Neural cell (in vitro differentiated cells): ENCODE results near the gene TADA2A. TPM values are rescaled to one million over a fixed set of nuclear protein-coding genes. Genes with fewer than 3 reads are reported as not detected.
"Not testable (repeated sequence)": the region's sequence is repeated elsewhere in the genome, so short reads cannot be mapped to it uniquely, and the experiment has no call there.

Source experiments
- H2AFZ ChIP-seq: fragments of 200-600, 300-800 bp; sonication (generic), shearing (Covaris generic); 2 replicates; pipeline ENCODE4 v1.6.0; 2014; ENCODE audit warnings: low read depth, mild to moderate bottlenecking, antibody characterized with exemption, low read length, moderate library complexity
- H3F3A ChIP-seq: fragments of 200-600 bp; shearing (Covaris generic); 2 replicates; pipeline ENCODE4 v1.6.1; 2016; ENCODE audit warnings: mild to moderate bottlenecking, moderate library complexity, mixed read lengths, antibody characterized with exemption, low read length; ENCODE audit not compliant: insufficient read depth, poor library complexity, severe bottlenecking
- H3K27ac ChIP-seq: fragments of 200-600, 300-800 bp; sonication (generic), shearing (Covaris generic); 2 replicates; pipeline ENCODE4 v1.5.1; 2014; ENCODE audit warnings: mild to moderate bottlenecking, low read length, moderate library complexity
- H3K27me3 ChIP-seq: fragments of 300-800, 200-600 bp; sonication (generic), shearing (Covaris generic); 2 replicates; pipeline ENCODE4 v1.6.0; 2014; ENCODE audit warnings: mild to moderate bottlenecking, low read depth, low read length, moderate library complexity; ENCODE audit not compliant: insufficient read depth
- H3K36me3 ChIP-seq: fragments of 300-800, 200-600 bp; sonication (generic), shearing (Covaris generic); 2 replicates; pipeline ENCODE4 v1.5.1; 2014; ENCODE audit warnings: mild to moderate bottlenecking, antibody characterized with exemption, low read length, moderate library complexity; ENCODE audit not compliant: insufficient read depth
- H3K4me2 ChIP-seq: fragments of 300-800, 200-600 bp; sonication (generic), shearing (Covaris generic); 2 replicates; pipeline ENCODE4 v1.6.0; 2014; ENCODE audit warnings: mild to moderate bottlenecking, low read length
- H3K4me3 ChIP-seq: fragments of 300-800, 200-600 bp; sonication (generic), shearing (Covaris generic); 2 replicates; pipeline ENCODE4 v1.5.1; 2014; ENCODE audit warnings: mild to moderate bottlenecking, low read length, moderate library complexity
- H3K79me2 ChIP-seq: fragments of 200-600 bp; shearing (Covaris generic); replicated peaks from 2 replicates; pipeline ENCODE4 v1.6.0; 2014; ENCODE audit warnings: mild to moderate bottlenecking, low read length, moderate library complexity; ENCODE audit not compliant: insufficient read depth
- H3K9ac ChIP-seq: fragments of 300-800, 200-600 bp; sonication (generic), shearing (Covaris generic); 2 replicates; pipeline ENCODE4 v1.6.1; 2016; ENCODE audit warnings: mild to moderate bottlenecking, low read length, mixed read lengths
- H3K9me2 ChIP-seq: fragments of 200-600 bp; shearing (Covaris generic); 2 replicates; pipeline ENCODE4 v1.6.1; 2016; ENCODE audit warnings: mild to moderate bottlenecking, low read length, mixed read lengths; ENCODE audit not compliant: insufficient read depth
- H3K9me3 ChIP-seq: fragments of 200-600, 300-800 bp; sonication (generic), shearing (Covaris generic); 2 replicates; pipeline ENCODE4 v1.6.1; 2016; ENCODE audit warnings: mild to moderate bottlenecking, mixed run types, low read length, moderate library complexity, mixed read lengths
- H4K20me1 ChIP-seq: fragments of 200-600 bp; shearing (Covaris generic); 2 replicates; pipeline ENCODE4 v1.6.1; 2016; ENCODE audit warnings: mild to moderate bottlenecking, mixed run types; ENCODE audit not compliant: insufficient read depth
- EP300 ChIP-seq: fragments of 450-650 bp; conservative IDR thresholded peaks from 2 replicates; pipeline ENCODE4 v1.6.1; 2014; ENCODE audit warnings: antibody characterized with exemption, mild to moderate bottlenecking, moderate library complexity; ENCODE audit not compliant: poor library complexity, severe bottlenecking
- EZH2 ChIP-seq: fragments of 200-600, 300-800 bp; shearing (Covaris generic), sonication (generic); IDR thresholded peaks from 2 replicates; pipeline ENCODE4 v1.6.1; 2014; ENCODE audit warnings: antibody characterized with exemption, low read length, borderline replicate concordance, mild to moderate bottlenecking; ENCODE audit not compliant: insufficient read depth, poor library complexity, severe bottlenecking
- MXI1 ChIP-seq: fragments of 450-650 bp; conservative IDR thresholded peaks from 2 replicates; pipeline ENCODE4 v1.6.1; 2014; ENCODE audit warnings: antibody characterized with exemption, mild to moderate bottlenecking; ENCODE audit not compliant: poor library complexity, severe bottlenecking
- POLR2AphosphoS5 ChIP-seq: IDR thresholded peaks from 2 replicates; pipeline ENCODE4 v1.6.1; 2012
- RAD21 ChIP-seq: fragments of 450-650 bp; conservative IDR thresholded peaks from 2 replicates; pipeline ENCODE4 v1.6.1; 2014; ENCODE audit warnings: antibody characterized with exemption, mild to moderate bottlenecking, moderate library complexity
- SMC3 ChIP-seq: fragments of 450-650 bp; conservative IDR thresholded peaks from 2 replicates; pipeline ENCODE4 v1.6.1; 2014; ENCODE audit warnings: antibody characterized with exemption, mild to moderate bottlenecking, moderate library complexity; ENCODE audit not compliant: poor library complexity
- TAF1 ChIP-seq: IDR thresholded peaks from 2 replicates; pipeline ENCODE4 v1.6.1; 2012; ENCODE audit warnings: low read depth
- polyA plus RNA-seq: library from polyadenylated mRNA; depleted of rRNA; stranded (reverse); fragments of >200 nt; gene quantifications from 2 replicates; pipeline ENCODE4 v1.2.3, GENCODE V29; 2014
- TF ChIP-seq, protein P1 (sequence below): fragments of 450-650 bp; IDR thresholded peaks from 2 replicates; pipeline ENCODE4 v1.5.1; 2014; ENCODE audit warnings: antibody characterized with exemption, mild to moderate bottlenecking, moderate library complexity; ENCODE audit not compliant: poor library complexity, severe bottlenecking
- TF ChIP-seq, protein P2 (sequence below): IDR thresholded peaks from 2 replicates; pipeline ENCODE4 v1.6.1; 2012; ENCODE audit warnings: borderline replicate concordance

The TADA2A gene
- polyA plus RNA-seq, 1 donor from 2014 or later = 23.5 TPM

DNA sequence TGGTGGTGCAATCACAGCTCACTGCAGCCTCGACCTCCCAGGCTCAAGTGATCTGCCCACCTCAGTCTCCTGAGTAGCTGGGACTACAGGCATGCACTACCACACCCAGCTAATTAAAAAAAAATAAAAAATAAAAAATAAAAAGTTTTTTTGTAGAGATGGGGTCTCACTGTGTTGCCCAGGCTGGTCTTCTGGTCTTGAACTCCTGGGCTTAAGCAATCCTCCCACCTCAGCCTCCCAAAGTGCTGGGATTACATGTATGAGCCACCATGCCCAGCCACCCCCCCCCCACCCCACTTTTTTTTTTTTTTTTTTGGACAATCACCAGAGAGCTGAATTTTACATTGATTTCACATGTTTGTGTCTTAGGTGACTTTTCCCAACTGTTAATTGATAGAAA, 105.0 kb downstream of the TADA2A start:
- not testable (repeated sequence) for H3K9me3 ChIP-seq, H3F3A ChIP-seq, H4K20me1 ChIP-seq, H3K9me2 ChIP-seq, H2AFZ ChIP-seq, H3K4me2 ChIP-seq, H3K27ac ChIP-seq, H3K9ac ChIP-seq, H3K4me3 ChIP-seq, H3K27me3 ChIP-seq, H3K36me3 ChIP-seq
- peaks cover 17% of the 10 kb centered on the region for H3K79me2 ChIP-seq

DNA sequence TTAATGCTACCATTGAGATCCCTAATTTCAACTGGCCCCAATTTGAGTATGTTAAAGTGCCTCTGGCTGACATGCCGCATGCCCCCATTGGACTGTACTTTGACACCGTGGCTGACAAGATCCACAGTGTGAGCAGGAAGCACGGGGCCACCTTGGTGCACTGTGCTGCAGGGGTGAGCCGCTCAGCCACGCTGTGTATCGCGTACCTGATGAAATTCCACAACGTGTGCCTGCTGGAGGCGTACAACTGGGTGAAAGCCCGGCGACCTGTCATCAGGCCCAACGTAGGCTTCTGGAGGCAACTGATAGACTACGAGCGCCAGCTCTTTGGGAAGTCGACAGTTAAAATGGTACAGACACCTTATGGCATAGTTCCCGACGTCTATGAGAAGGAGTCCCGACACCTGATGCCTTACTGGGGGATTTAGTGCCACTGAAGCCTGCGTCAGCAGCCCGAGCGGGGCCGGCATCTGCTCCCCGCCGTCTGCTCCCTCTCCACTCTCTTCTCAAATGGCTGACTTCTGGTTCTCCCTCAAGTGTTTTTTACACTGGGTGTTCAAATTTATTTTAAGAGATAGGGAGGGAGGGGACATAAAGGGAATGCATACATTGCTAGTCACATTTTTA, 105.9 kb downstream of the TADA2A start:
- H3K9me3 ChIP-seq = no peaks in the 10 kb centered on the region
- H4K20me1 ChIP-seq = no peaks in the 10 kb centered on the region
- H3K27me3 ChIP-seq = no peaks in the 10 kb centered on the region
- H3K9ac ChIP-seq = no peak overlapping the region
- no peak overlapping the region for H3K4me2 ChIP-seq
- no peak overlapping the region for H3K4me3 ChIP-seq
- H2AFZ ChIP-seq = no peak overlapping the region
- H3K27ac ChIP-seq = no peak overlapping the region
- H3K9me2 ChIP-seq = no peaks in the 10 kb centered on the region
- peaks cover 12% of the 10 kb centered on the region for H3K36me3 ChIP-seq
- TF ChIP-seq RAD21 = no peak
- TF ChIP-seq, protein P1, sequence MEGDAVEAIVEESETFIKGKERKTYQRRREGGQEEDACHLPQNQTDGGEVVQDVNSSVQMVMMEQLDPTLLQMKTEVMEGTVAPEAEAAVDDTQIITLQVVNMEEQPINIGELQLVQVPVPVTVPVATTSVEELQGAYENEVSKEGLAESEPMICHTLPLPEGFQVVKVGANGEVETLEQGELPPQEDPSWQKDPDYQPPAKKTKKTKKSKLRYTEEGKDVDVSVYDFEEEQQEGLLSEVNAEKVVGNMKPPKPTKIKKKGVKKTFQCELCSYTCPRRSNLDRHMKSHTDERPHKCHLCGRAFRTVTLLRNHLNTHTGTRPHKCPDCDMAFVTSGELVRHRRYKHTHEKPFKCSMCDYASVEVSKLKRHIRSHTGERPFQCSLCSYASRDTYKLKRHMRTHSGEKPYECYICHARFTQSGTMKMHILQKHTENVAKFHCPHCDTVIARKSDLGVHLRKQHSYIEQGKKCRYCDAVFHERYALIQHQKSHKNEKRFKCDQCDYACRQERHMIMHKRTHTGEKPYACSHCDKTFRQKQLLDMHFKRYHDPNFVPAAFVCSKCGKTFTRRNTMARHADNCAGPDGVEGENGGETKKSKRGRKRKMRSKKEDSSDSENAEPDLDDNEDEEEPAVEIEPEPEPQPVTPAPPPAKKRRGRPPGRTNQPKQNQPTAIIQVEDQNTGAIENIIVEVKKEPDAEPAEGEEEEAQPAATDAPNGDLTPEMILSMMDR = no peak
- TF ChIP-seq, protein P2, sequence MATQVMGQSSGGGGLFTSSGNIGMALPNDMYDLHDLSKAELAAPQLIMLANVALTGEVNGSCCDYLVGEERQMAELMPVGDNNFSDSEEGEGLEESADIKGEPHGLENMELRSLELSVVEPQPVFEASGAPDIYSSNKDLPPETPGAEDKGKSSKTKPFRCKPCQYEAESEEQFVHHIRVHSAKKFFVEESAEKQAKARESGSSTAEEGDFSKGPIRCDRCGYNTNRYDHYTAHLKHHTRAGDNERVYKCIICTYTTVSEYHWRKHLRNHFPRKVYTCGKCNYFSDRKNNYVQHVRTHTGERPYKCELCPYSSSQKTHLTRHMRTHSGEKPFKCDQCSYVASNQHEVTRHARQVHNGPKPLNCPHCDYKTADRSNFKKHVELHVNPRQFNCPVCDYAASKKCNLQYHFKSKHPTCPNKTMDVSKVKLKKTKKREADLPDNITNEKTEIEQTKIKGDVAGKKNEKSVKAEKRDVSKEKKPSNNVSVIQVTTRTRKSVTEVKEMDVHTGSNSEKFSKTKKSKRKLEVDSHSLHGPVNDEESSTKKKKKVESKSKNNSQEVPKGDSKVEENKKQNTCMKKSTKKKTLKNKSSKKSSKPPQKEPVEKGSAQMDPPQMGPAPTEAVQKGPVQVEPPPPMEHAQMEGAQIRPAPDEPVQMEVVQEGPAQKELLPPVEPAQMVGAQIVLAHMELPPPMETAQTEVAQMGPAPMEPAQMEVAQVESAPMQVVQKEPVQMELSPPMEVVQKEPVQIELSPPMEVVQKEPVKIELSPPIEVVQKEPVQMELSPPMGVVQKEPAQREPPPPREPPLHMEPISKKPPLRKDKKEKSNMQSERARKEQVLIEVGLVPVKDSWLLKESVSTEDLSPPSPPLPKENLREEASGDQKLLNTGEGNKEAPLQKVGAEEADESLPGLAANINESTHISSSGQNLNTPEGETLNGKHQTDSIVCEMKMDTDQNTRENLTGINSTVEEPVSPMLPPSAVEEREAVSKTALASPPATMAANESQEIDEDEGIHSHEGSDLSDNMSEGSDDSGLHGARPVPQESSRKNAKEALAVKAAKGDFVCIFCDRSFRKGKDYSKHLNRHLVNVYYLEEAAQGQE = no peak
- no peak for TF ChIP-seq MXI1
- TF ChIP-seq EZH2 = no peak
- TF ChIP-seq TAF1 = no peak
- TF ChIP-seq SMC3 = no peak
- TF ChIP-seq EP300 = no peak
- no peak for TF ChIP-seq POLR2AphosphoS5
- peaks cover 17% of the 10 kb centered on the region for H3K79me2 ChIP-seq
- no peaks in the 10 kb centered on the region for H3F3A ChIP-seq

DNA sequence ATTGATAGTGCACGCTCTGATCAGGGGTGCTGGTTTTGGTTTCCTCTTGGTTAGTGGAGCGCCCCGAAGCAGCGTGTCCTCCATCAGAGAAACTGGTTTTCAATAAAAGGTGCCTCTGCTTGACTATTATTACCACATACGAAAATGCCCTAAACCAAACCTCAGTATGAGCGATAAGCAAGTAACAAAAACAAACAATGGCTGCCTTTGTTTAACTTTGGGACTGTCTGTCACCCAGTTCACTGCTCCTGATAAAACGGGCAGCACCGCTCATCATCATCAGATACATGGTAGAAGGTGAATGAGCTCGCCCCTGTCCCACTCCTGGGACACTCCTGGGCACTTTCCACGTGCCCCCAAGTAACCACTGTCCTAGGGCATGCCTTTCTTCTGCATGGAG, 107.0 kb downstream of the TADA2A start:
- Histone ChIP-seq H3K4me3 (no peak overlapping the region), H3K4me2 (no peak overlapping the region), H2AFZ (no peak overlapping the region), H3K79me2 (peaks cover 17% of the 10 kb centered on the region), H3K27ac (no peak overlapping the region), H4K20me1 (no peaks in the 10 kb centered on the region), H3K27me3 (no peaks in the 10 kb centered on the region), H3K9me2 (no peaks in the 10 kb centered on the region), H3K36me3 (peaks cover 18% of the 10 kb centered on the region), H3F3A (no peaks in the 10 kb centered on the region), H3K9ac (no peak overlapping the region), H3K9me3 (no peaks in the 10 kb centered on the region)
- no peak for TF ChIP-seq EZH2
- no peak for TF ChIP-seq MXI1
- no peak for TF ChIP-seq TAF1
- TF ChIP-seq, protein P2 = no peak
- TF ChIP-seq, protein P1 = no peak
- no peak for TF ChIP-seq EP300
- no peak for TF ChIP-seq POLR2AphosphoS5
- TF ChIP-seq SMC3 = no peak
- no peak for TF ChIP-seq RAD21
